WERI-Rb-1 (cell line): ENCODE results near the gene CCDC78.
"Not testable (repeated sequence)": the region's sequence is repeated elsewhere in the genome, so short reads cannot be mapped to it uniquely, and the experiment has no call there.

Experiments
- DNase-seq: peaks from one replicate; pipeline ENCODE4 v3.0.0-alpha.2; 2020
- H3K27ac ChIP-seq: fragments of 250-450 bp; sonication (Bioruptor Pico); 2 replicates; pipeline ENCODE4 v1.5.1; 2020; ENCODE audit warnings: mild to moderate bottlenecking, moderate library complexity
- H3K27me3 ChIP-seq: fragments of 250-450 bp; sonication (Bioruptor Pico); 2 replicates; pipeline ENCODE4 v1.5.1; 2021; ENCODE audit warnings: mild to moderate bottlenecking, low read depth, moderate library complexity; ENCODE audit not compliant: insufficient read depth, severe bottlenecking
- H3K36me3 ChIP-seq: fragments of 250-450 bp; sonication (Bioruptor Pico); 2 replicates; pipeline ENCODE4 v1.5.1; 2020; ENCODE audit warnings: mild to moderate bottlenecking, moderate library complexity
- H3K4me3 ChIP-seq: 2 replicates; pipeline ENCODE4 v1.5.1; 2011; ENCODE audit warnings: low read depth, mild to moderate bottlenecking, control low read depth, low read length
- H3K9me3 ChIP-seq: fragments of 250-450 bp; sonication (Bioruptor Pico); 2 replicates; pipeline ENCODE4 v1.5.1; 2021; ENCODE audit warnings: mild to moderate bottlenecking, moderate library complexity; ENCODE audit not compliant: severe bottlenecking
- TF ChIP-seq, protein P1 (sequence below): IDR thresholded peaks from 2 replicates; pipeline ENCODE4 v1.5.1; 2011; ENCODE audit warnings: low read depth, mild to moderate bottlenecking, control low read depth, inconsistent platforms, low read length

Gene CCDC78

GRCh38 chr16:716200-716568 lies 10.1 kb downstream of the CCDC78 start:
- no peaks in the 10 kb centered on the region for H3K9me3 ChIP-seq
- H3K36me3 ChIP-seq: no peaks in the 10 kb centered on the region; the same call in 1 of the 2 replicates
- H3K4me3 ChIP-seq: peak overlapping the region; percentile 36
- TF ChIP-seq, protein P1, sequence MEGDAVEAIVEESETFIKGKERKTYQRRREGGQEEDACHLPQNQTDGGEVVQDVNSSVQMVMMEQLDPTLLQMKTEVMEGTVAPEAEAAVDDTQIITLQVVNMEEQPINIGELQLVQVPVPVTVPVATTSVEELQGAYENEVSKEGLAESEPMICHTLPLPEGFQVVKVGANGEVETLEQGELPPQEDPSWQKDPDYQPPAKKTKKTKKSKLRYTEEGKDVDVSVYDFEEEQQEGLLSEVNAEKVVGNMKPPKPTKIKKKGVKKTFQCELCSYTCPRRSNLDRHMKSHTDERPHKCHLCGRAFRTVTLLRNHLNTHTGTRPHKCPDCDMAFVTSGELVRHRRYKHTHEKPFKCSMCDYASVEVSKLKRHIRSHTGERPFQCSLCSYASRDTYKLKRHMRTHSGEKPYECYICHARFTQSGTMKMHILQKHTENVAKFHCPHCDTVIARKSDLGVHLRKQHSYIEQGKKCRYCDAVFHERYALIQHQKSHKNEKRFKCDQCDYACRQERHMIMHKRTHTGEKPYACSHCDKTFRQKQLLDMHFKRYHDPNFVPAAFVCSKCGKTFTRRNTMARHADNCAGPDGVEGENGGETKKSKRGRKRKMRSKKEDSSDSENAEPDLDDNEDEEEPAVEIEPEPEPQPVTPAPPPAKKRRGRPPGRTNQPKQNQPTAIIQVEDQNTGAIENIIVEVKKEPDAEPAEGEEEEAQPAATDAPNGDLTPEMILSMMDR: no peak
- no peak for DNase-seq
- no peaks in the 10 kb centered on the region for H3K27me3 ChIP-seq
- H3K27ac ChIP-seq: no peak overlapping the region

- Histone ChIP-seq H3K36me3 (no peaks in the 10 kb centered on the region; the same call in 1 of the 2 replicates), H3K9me3 (no peaks in the 10 kb centered on the region), H3K4me3 (peak overlapping the region; percentile 59), H3K27me3 (peaks cover 3% of the 10 kb centered on the region), H3K27ac (peak overlapping the region; percentile 21; the same call in 1 of the 2 replicates)
- peak; percentile 46 for DNase-seq
- TF ChIP-seq, protein P1: peak; percentile 49
Measured at GRCh38 chr16:715477-716199, 10.6 kb downstream of the CCDC78 start.

DNA sequence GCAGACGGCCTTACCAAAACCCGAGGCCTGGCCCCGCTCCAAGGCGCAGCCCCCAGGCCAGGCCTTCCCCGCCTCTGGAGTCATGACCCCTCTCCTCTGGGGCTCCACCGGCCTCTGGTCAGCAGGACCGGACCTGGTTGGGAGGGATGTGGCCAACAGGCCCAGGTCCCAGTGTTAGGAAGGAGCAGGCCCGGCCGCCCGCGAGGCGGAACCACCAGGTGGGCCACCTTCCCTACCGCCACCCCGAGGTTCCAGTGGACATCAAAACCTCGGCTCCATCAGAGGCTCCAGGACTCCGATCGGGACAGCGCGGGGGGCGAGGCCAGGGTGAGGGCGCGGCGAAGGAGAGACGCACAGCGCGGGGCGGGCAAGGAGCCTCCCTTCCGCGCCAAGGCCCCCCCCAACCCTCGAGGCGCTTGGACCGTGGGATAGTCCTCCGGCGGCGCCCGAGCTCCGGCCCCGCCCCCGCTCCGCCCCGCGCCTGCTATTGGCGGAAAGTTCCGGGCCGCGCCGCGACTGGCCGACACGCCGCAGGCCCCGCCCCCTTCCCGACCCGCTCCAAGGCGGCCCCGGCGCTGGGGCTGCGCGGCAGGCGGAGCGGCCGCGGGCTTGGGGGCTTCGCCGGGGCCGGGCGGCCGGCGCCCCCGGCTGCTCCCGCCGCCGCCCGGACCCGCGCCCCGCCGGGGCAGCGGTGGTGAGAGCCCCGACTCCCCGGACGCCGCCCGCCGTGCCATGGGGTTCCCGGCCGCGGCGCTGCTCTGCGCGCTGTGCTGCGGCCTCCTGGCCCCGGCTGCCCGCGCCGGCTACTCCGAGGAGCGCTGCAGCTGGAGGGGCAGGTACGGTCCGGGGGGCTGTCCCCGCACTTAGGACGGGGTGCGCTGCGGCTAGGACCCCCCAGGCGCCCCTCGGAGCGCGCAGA lies 11.4 kb downstream of the CCDC78 start, which contains the start of gene METRN:
TSS of gene METRN (plus strand) at position 561 of the 919 bp plus-strand sequence. CDS start at position 733, 172 bp downstream.
- peak within 1 kb of the TSS; percentile 59 for H3K4me3 ChIP-seq
- DNase-seq: peak; percentile 91
- TF ChIP-seq, protein P1: no peak
- peak within 1 kb of the TSS; percentile 21; the same call in 1 of the 2 replicates for H3K27ac ChIP-seq
- no peaks in the 10 kb centered on the region; the same call in 1 of the 2 replicates for H3K36me3 ChIP-seq
- peaks cover 3% of the 10 kb centered on the region for H3K27me3 ChIP-seq
- no peaks in the 10 kb centered on the region for H3K9me3 ChIP-seq

- no peak overlapping the region for H3K4me3 ChIP-seq
- no peaks in the 10 kb centered on the region; the same call in 1 of the 2 replicates for H3K36me3 ChIP-seq
- no peak for DNase-seq
- peaks cover 10% of the 10 kb centered on the region for H3K27me3 ChIP-seq
- H3K27ac ChIP-seq: no peak overlapping the region
- no peaks in the 10 kb centered on the region for H3K9me3 ChIP-seq
- TF ChIP-seq, protein P1: no peak
Measured at GRCh38 chr16:714079-714478, 12.2 kb downstream of the CCDC78 start.

DNA sequence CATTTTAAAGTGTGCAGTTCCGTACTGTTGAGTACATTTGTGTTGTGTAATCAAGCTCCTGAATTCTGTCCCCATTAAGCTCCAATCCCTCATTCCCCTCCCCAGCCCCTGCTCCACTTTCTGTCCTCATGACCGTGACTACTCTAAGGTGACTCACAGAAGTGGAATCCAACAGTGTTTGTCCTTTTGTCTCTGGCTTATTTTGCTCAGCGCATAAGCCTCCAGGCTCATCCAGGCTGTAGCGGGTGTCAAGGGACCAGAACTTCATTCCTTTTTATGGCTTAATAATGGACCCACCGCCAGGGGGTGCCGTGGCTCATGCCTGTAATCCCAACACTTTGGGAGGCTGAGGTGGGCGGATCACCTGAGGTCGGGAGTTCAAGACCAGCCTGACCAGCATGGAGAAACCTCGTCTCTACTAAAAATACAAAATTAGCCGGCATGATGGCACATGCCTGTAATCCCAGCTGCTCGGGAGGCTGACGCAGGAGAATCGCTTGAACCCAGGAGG lies 13.4 kb downstream of the CCDC78 start:
- not testable (repeated sequence) for H3K27ac ChIP-seq, H3K4me3 ChIP-seq, H3K9me3 ChIP-seq, H3K36me3 ChIP-seq
- TF ChIP-seq, protein P1: peak; percentile 45
- H3K27me3 ChIP-seq: peaks cover 12% of the 10 kb centered on the region
- peak; percentile 79 for DNase-seq
